ENCODE measurements around the gene SLX9.

- TF ChIP-seq CTCF (IDR thresholded peaks at IDR 0.05) (no peak), POLR2A (IDR thresholded peaks at IDR 0.05) (no peak)
These were observed 27.7 kb upstream of the SLX9 start for GRCh38 chr21:44912158-44912473.

Measured in breast epithelium (tissue), 3 donors.